ENCODE results near the gene DAGLA. TPM values are rescaled to one million over a fixed set of nuclear protein-coding genes. Genes with fewer than 3 reads are reported as not detected.

Gene DAGLA
- total RNA-seq, 1 donor: 0.94 TPM

- peaks cover 42% of the 10 kb centered on the region for H3K4me1 ChIP-seq (ENCODE audit: insufficient read depth, low read length)
- H3K4me3 ChIP-seq (ENCODE audit: low read length): no peak overlapping the region
These were observed 13.9 kb downstream of the DAGLA start for GRCh38 chr11:61693922-61694601.

GRCh38 chr11:61694602-61694939, 14.4 kb downstream of the DAGLA start:
- Histone ChIP-seq H3K27me3 (ENCODE audit: insufficient read depth, low read length) (no peaks in the 10 kb centered on the region), H3K4me3 (ENCODE audit: low read length) (no peak overlapping the region), H3K4me1 (ENCODE audit: insufficient read depth, low read length) (peaks cover 44% of the 10 kb centered on the region), H3K9me3 (ENCODE audit: low read depth, low read length) (no peaks in the 10 kb centered on the region)

More at GRCh38 chr11:61693922-61694601, 13.9 kb downstream of the DAGLA start:
- Histone ChIP-seq H3K9me3 (ENCODE audit: low read depth, low read length) (no peaks in the 10 kb centered on the region), H3K27me3 (ENCODE audit: insufficient read depth, low read length) (no peaks in the 10 kb centered on the region)

- Histone ChIP-seq H3K4me3 (ENCODE audit: low read length) (no peak overlapping the region), H3K27me3 (ENCODE audit: insufficient read depth, low read length) (no peaks in the 10 kb centered on the region), H3K9me3 (ENCODE audit: low read depth, low read length) (no peaks in the 10 kb centered on the region), H3K4me1 (ENCODE audit: insufficient read depth, low read length) (peaks cover 50% of the 10 kb centered on the region)
These were observed 14.9 kb downstream of the DAGLA start for GRCh38 chr11:61694946-61695706.

GRCh38 chr11:61695917-61696316, 15.7 kb downstream of the DAGLA start:
- no peaks in the 10 kb centered on the region for H3K9me3 ChIP-seq (ENCODE audit: low read depth, low read length)
- H3K4me3 ChIP-seq (ENCODE audit: low read length): no peak overlapping the region
- peaks cover 58% of the 10 kb centered on the region for H3K4me1 ChIP-seq (ENCODE audit: insufficient read depth, low read length)
- H3K27me3 ChIP-seq (ENCODE audit: insufficient read depth, low read length): no peaks in the 10 kb centered on the region

GRCh38 chr11:61696602-61697001, 16.4 kb downstream of the DAGLA start:
- H3K4me1 ChIP-seq (ENCODE audit: insufficient read depth, low read length): peaks cover 65% of the 10 kb centered on the region
- no peaks in the 10 kb centered on the region for H3K27me3 ChIP-seq (ENCODE audit: insufficient read depth, low read length)
- no peaks in the 10 kb centered on the region for H3K9me3 ChIP-seq (ENCODE audit: low read depth, low read length)
- H3K4me3 ChIP-seq (ENCODE audit: low read length): no peak overlapping the region

GRCh38 chr11:61697078-61697502, 16.9 kb downstream of the DAGLA start:
- Histone ChIP-seq H3K4me3 (ENCODE audit: low read length) (no peak overlapping the region), H3K27me3 (ENCODE audit: insufficient read depth, low read length) (no peaks in the 10 kb centered on the region), H3K4me1 (ENCODE audit: insufficient read depth, low read length) (peaks cover 70% of the 10 kb centered on the region)

GRCh38 chr11:61697764-61698163, 17.6 kb downstream of the DAGLA start:
- H3K4me1 ChIP-seq (ENCODE audit: insufficient read depth, low read length): peaks cover 76% of the 10 kb centered on the region
- H3K9me3 ChIP-seq (ENCODE audit: low read depth, low read length): no peaks in the 10 kb centered on the region
- no peak overlapping the region for H3K4me3 ChIP-seq (ENCODE audit: low read length)
- no peaks in the 10 kb centered on the region for H3K27me3 ChIP-seq (ENCODE audit: insufficient read depth, low read length)

More at GRCh38 chr11:61697078-61697502, 16.9 kb downstream of the DAGLA start:
- H3K9me3 ChIP-seq (ENCODE audit: low read depth, low read length): no peaks in the 10 kb centered on the region

- Histone ChIP-seq H3K27me3 (ENCODE audit: insufficient read depth, low read length) (no peaks in the 10 kb centered on the region), H3K9me3 (ENCODE audit: low read depth, low read length) (no peaks in the 10 kb centered on the region), H3K4me3 (ENCODE audit: low read length) (no peak overlapping the region), H3K4me1 (ENCODE audit: insufficient read depth, low read length) (peaks cover 82% of the 10 kb centered on the region)
These were observed 18.2 kb downstream of the DAGLA start for GRCh38 chr11:61698173-61698948.

- Histone ChIP-seq H3K4me1 (ENCODE audit: insufficient read depth, low read length) (peaks cover 85% of the 10 kb centered on the region), H3K9me3 (ENCODE audit: low read depth, low read length) (no peaks in the 10 kb centered on the region), H3K4me3 (ENCODE audit: low read length) (no peak overlapping the region), H3K27me3 (ENCODE audit: insufficient read depth, low read length) (no peaks in the 10 kb centered on the region)
These were observed 19.6 kb downstream of the DAGLA start for GRCh38 chr11:61699737-61700160.

- Histone ChIP-seq H3K9me3 (ENCODE audit: low read depth, low read length) (no peaks in the 10 kb centered on the region), H3K4me1 (ENCODE audit: insufficient read depth, low read length) (peaks cover 83% of the 10 kb centered on the region), H3K4me3 (ENCODE audit: low read length) (no peak overlapping the region), H3K27me3 (ENCODE audit: insufficient read depth, low read length) (no peaks in the 10 kb centered on the region)
These were observed 20.0 kb downstream of the DAGLA start for GRCh38 chr11:61700212-61700611.

GRCh38 chr11:61700720-61701119, 20.5 kb downstream of the DAGLA start:
- Histone ChIP-seq H3K9me3 (ENCODE audit: low read depth, low read length) (no peaks in the 10 kb centered on the region), H3K4me3 (ENCODE audit: low read length) (no peak overlapping the region), H3K4me1 (ENCODE audit: insufficient read depth, low read length) (peaks cover 78% of the 10 kb centered on the region), H3K27me3 (ENCODE audit: insufficient read depth, low read length) (no peaks in the 10 kb centered on the region)

GRCh38 chr11:61701242-61701886, 21.2 kb downstream of the DAGLA start:
- no peak overlapping the region for H3K4me3 ChIP-seq (ENCODE audit: low read length)
- H3K27me3 ChIP-seq (ENCODE audit: insufficient read depth, low read length): no peaks in the 10 kb centered on the region
- H3K9me3 ChIP-seq (ENCODE audit: low read depth, low read length): no peaks in the 10 kb centered on the region
- peaks cover 72% of the 10 kb centered on the region for H3K4me1 ChIP-seq (ENCODE audit: insufficient read depth, low read length)

- H3K4me1 ChIP-seq (ENCODE audit: insufficient read depth, low read length): peaks cover 58% of the 10 kb centered on the region
- no peaks in the 10 kb centered on the region for H3K27me3 ChIP-seq (ENCODE audit: insufficient read depth, low read length)
- H3K9me3 ChIP-seq (ENCODE audit: low read depth, low read length): no peaks in the 10 kb centered on the region
- no peak overlapping the region for H3K4me3 ChIP-seq (ENCODE audit: low read length)
These were observed 22.6 kb downstream of the DAGLA start for GRCh38 chr11:61702701-61703312.

- no peaks in the 10 kb centered on the region for H3K27me3 ChIP-seq (ENCODE audit: insufficient read depth, low read length)
- no peaks in the 10 kb centered on the region for H3K9me3 ChIP-seq (ENCODE audit: low read depth, low read length)
- peaks cover 38% of the 10 kb centered on the region for H3K4me1 ChIP-seq (ENCODE audit: insufficient read depth, low read length)
- H3K4me3 ChIP-seq (ENCODE audit: low read length): no peak overlapping the region
These were observed 24.6 kb downstream of the DAGLA start for GRCh38 chr11:61704838-61705237.

Data from mononuclear cell (primary cell).